GM19025 (cell line): Measurements from ENCODE around the gene ACOT8.
"Not testable (repeated sequence)": the region's sequence is repeated elsewhere in the genome, so short reads cannot be mapped to it uniquely, and the experiment has no call there.

ENCODE experiments used
- ATAC-seq: cut with Tn5 transposase; IDR thresholded peaks from one replicate; pipeline ENCODE4 v1.9.1; 2021; ENCODE audit warnings: mild to moderate bottlenecking, low read depth, moderate library complexity; ENCODE audit not compliant: unreplicated experiment

Gene ACOT8

GRCh38 chr20:45832619-45833018, 24.6 kb downstream of the ACOT8 start:
- ATAC-seq: no peak

- ATAC-seq: not testable (repeated sequence)
Measured at GRCh38 chr20:45829673-45830106, 27.5 kb downstream of the ACOT8 start.

- no peak for ATAC-seq
Measured at GRCh38 chr20:45828589-45828988, 28.6 kb downstream of the ACOT8 start.

- ATAC-seq: no peak
Measured at GRCh38 chr20:45827712-45828111, 29.5 kb downstream of the ACOT8 start.

GRCh38 chr20:45827030-45827652, 30.1 kb downstream of the ACOT8 start, which contains the start of gene TNNC2:
Gene TNNC2 (minus strand): TSS chr20:45827312. CDS start chr20:45827248, 64 bp downstream.
- ATAC-seq: no peak

- no peak for ATAC-seq
Measured at GRCh38 chr20:45826381-45827019, 30.7 kb downstream of the ACOT8 start.

GRCh38 chr20:45823949-45824835, 33.0 kb downstream of the ACOT8 start:
- no peak for ATAC-seq

GRCh38 chr20:45822857-45823256, 34.3 kb downstream of the ACOT8 start:
- ATAC-seq: no peak

GRCh38 chr20:45821947-45822346, 35.2 kb downstream of the ACOT8 start:
- ATAC-seq: no peak

GRCh38 chr20:45819466-45819865, 37.7 kb downstream of the ACOT8 start:
- no peak for ATAC-seq

GRCh38 chr20:45818239-45818638, 39.0 kb downstream of the ACOT8 start:
- ATAC-seq: no peak

- no peak for ATAC-seq
Measured at GRCh38 chr20:45817376-45818194, 39.6 kb downstream of the ACOT8 start.

GRCh38 chr20:45816951-45817350, 40.2 kb downstream of the ACOT8 start:
- ATAC-seq: no peak

- no peak for ATAC-seq
Measured at GRCh38 chr20:45814314-45814713, 42.9 kb downstream of the ACOT8 start.

- no peak for ATAC-seq
Measured at GRCh38 chr20:45813489-45813888, 43.7 kb downstream of the ACOT8 start.

- ATAC-seq: no peak
Measured at GRCh38 chr20:45813006-45813340, 44.2 kb downstream of the ACOT8 start.

- ATAC-seq: peak; percentile 99
Measured at GRCh38 chr20:45812157-45813005, 44.8 kb downstream of the ACOT8 start, which contains the start of gene UBE2C. Gene UBE2C (plus strand): TSS chr20:45812644. CDS start chr20:45812696, 52 bp downstream.

- ATAC-seq: no peak
Measured at GRCh38 chr20:45810191-45810970, 46.8 kb downstream of the ACOT8 start.

GRCh38 chr20:45801851-45802250, 55.3 kb downstream of the ACOT8 start:
- ATAC-seq: no peak
